Peyer's patch (tissue), 4 donors: ENCODE results near the gene KCNE4. TPM values are rescaled to one million over a fixed set of nuclear protein-coding genes. Genes with fewer than 3 reads are reported as not detected.
A peak's percentile ranks its signal among the peaks of the same experiment; 100 is the strongest.

ENCODE experiments used
- DNase-seq, 3 donors: peaks; one replicate each; pipeline ENCODE4 v3.0.0-alpha.2; 2017 to 2019
- H3K27ac ChIP-seq, 4 donors: fragments of 200-600 bp; sonication (generic); one replicate each; pipeline ENCODE4 v1.5.1; 2016 to 2019
- H3K27me3 ChIP-seq, 2 donors: fragments of 200-600 bp; sonication (generic); one replicate each; pipeline ENCODE4 v1.5.1; 2019
- H3K36me3 ChIP-seq, 3 donors: fragments of 200-600 bp; sonication (generic); one replicate each; pipeline ENCODE4 v1.5.1; 2016 to 2019
- H3K4me1 ChIP-seq, 4 donors: fragments of 200-600 bp; sonication (generic); one replicate each; pipeline ENCODE4 v1.5.1; 2016 to 2019
- H3K4me3 ChIP-seq, 4 donors: fragments of 200-600 bp; sonication (generic); 1 replicate in 3 of 4; 2 replicates in 1 of 4; pipeline ENCODE4 v1.5.1; 2016 to 2019; ENCODE audit warnings: mild to moderate bottlenecking in 1 of 4
- H3K9me3 ChIP-seq, 4 donors: fragments of 200-600 bp; sonication (generic); one replicate each; pipeline ENCODE4 v1.5.1; 2016 to 2019; ENCODE audit warnings: mild to moderate bottlenecking in 1 of 4
- CTCF ChIP-seq, 6 experiments: fragments of 450-650 bp in 4 of 6; fragments of 200-600 bp in 2 of 6; sonication (generic) in 1 of 6; IDR thresholded peaks; one replicate each; pipeline ENCODE4 v1.5.1; 2017 to 2019; ENCODE audit warnings: antibody characterized with exemption in 6 of 6, mild to moderate bottlenecking in 3 of 6, moderate library complexity in 1 of 6
- POLR2A ChIP-seq, 2 donors: fragments of 450-650 bp; IDR thresholded peaks; one replicate each; pipeline ENCODE4 v1.5.1; 2017; ENCODE audit warnings: antibody characterized with exemption in 2 of 2, mild to moderate bottlenecking in 2 of 2, moderate library complexity in 2 of 2
- total RNA-seq, 4 donors: library from RNA; depleted of rRNA; stranded (reverse); fragments of >200 nt; gene quantifications; one replicate each; pipeline ENCODE4 v1.1.0, GENCODE V29; 2016

Gene KCNE4
- total RNA-seq, 4 donors from 2014 or later, result 0.35 to 2.5 (median 0.79) TPM

GRCh38 chr2:223099561-223099960, 47.6 kb downstream of the KCNE4 start:
- Histone ChIP-seq H3K27me3 (no peaks in the 10 kb centered on the region), H3K4me3 (no peak overlapping the region), H3K27ac (no peak overlapping the region), H3K4me1 (no peaks in the 10 kb centered on the region), H3K9me3 (no peaks in the 10 kb centered on the region), H3K36me3 (no peaks in the 10 kb centered on the region)
- TF ChIP-seq POLR2A (IDR thresholded peaks at IDR 0.05), result no peak
- TF ChIP-seq CTCF (IDR thresholded peaks at IDR 0.05), result no peak
- no peak for DNase-seq

DNA sequence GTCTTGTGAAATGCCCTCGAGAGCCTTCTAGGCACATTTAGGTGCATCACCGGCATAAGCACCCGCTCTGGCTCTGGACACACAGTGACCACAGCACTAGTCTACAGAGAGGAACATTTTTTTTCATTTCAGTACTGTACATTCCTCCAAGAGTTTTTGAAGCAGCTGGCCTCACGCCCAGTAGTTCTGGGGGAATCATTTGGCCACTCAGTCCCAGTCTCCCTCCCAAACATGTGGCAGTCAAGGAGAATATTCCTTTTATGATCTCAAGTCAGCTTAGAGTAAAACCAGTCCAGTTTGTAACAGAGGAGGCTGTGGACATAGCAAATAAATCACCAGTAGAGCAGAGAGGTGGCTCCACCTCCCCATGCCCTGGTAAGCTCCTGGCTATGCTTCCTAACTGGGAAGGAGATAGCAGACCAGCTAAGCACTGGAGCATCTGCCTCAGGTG, 48.1 kb downstream of the KCNE4 start:
- Histone ChIP-seq H3K36me3 (no peaks in the 10 kb centered on the region), H3K27ac (no peak overlapping the region), H3K9me3 (no peaks in the 10 kb centered on the region), H3K4me1 (no peaks in the 10 kb centered on the region), H3K27me3 (no peaks in the 10 kb centered on the region), H3K4me3 (no peak overlapping the region)
- no peak for DNase-seq
- TF ChIP-seq CTCF (IDR thresholded peaks at IDR 0.05) (no peak), POLR2A (IDR thresholded peaks at IDR 0.05) (no peak)

DNA sequence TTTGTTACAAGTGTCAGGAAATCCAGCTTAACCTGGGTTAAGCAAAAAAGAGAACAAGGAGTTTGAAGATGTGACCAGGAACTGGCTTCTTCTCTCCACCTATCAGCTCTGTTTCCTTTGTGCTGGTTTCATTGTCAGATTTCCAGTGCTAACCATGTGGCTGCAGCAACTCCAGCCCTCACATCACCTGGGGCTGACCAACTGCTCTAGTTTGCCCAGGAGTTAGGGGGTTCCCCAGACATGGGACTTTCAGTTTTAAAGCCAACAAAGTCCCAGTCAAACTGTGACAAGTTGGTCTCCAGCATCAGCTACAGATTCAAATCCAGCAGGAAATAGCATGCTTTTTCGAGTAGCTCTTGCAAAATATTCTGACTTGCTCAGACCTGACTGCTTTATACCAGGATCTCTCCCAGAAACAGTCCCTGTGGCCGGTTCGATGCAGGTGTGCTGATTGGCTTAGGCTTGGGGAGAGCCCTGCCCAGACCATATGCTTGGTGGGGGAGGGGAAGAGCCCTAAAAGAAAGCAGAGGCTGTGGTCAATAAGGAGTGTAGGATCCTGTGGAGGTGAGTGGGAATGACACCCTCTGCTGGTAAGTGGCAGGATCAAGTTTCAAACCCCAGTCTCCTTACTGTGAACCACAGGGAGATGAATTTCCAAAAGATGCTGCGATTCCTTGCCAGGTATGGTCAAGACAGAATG, 49.5 kb downstream of the KCNE4 start:
- Histone ChIP-seq H3K4me3 (no peak overlapping the region), H3K4me1 (no peaks in the 10 kb centered on the region), H3K27me3 (no peaks in the 10 kb centered on the region), H3K9me3 (no peaks in the 10 kb centered on the region), H3K36me3 (no peaks in the 10 kb centered on the region), H3K27ac (no peak overlapping the region)
- TF ChIP-seq POLR2A (IDR thresholded peaks at IDR 0.05), result no peak
- peak in 3 of 6 experiments; percentile 16 to 39 (median 30) for TF ChIP-seq CTCF (IDR thresholded peaks at IDR 0.05)
- DNase-seq, result no peak

- Histone ChIP-seq H3K4me1 (no peaks in the 10 kb centered on the region), H3K4me3 (no peak overlapping the region), H3K9me3 (no peaks in the 10 kb centered on the region), H3K36me3 (no peaks in the 10 kb centered on the region), H3K27me3 (no peaks in the 10 kb centered on the region), H3K27ac (no peak overlapping the region)
- no peak for DNase-seq
- TF ChIP-seq CTCF (IDR thresholded peaks at IDR 0.05) (no peak), POLR2A (IDR thresholded peaks at IDR 0.05) (no peak)
Observed at GRCh38 chr2:223102040-223102400, 50.0 kb downstream of the KCNE4 start.

DNA sequence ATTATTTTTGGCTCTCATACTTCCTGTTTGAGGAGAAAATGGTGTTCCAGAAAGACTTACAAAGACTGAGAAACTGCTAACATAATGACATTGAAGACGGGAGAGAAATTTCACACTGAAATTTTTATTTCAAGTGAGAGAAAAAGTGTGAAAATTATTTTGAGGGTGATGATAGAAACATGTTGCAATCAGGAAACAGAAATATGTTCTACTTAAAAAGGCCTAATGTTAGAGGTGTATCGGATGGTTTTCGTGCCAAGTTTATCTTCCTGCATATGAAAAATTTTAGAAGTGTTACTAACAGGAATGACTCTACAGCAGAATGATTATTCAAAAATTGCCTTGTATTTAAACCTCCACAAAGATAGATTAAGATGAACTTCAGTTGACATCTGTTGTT, 50.5 kb downstream of the KCNE4 start:
- no peaks in the 10 kb centered on the region for H3K9me3 ChIP-seq
- no peak overlapping the region for H3K27ac ChIP-seq
- DNase-seq, result no peak
- H3K4me3 ChIP-seq, result no peak overlapping the region
- no peaks in the 10 kb centered on the region for H3K36me3 ChIP-seq
- TF ChIP-seq CTCF (IDR thresholded peaks at IDR 0.05) (no peak), POLR2A (IDR thresholded peaks at IDR 0.05) (no peak)
- no peaks in the 10 kb centered on the region for H3K4me1 ChIP-seq
- no peaks in the 10 kb centered on the region for H3K27me3 ChIP-seq
